ENCODE measurements around the gene CNPY4. TPM values are rescaled to one million over a fixed set of nuclear protein-coding genes. Genes with fewer than 3 reads are reported as not detected.

The CNPY4 gene
- polyA plus RNA-seq, 1 donor from 2014 or later, result 35.8 TPM

GRCh38 chr7:100152937-100153666 lies 33.7 kb downstream of the CNPY4 start:
- no peaks in the 10 kb centered on the region for H3K9me2 ChIP-seq (ENCODE audit: insufficient read depth, low read length)
- H3K4me3 ChIP-seq (ENCODE audit: low read length), result no peak overlapping the region
- H3K27ac ChIP-seq (ENCODE audit: low read length), result no peak overlapping the region

More at GRCh38 chr7:100152937-100153666, 33.7 kb downstream of the CNPY4 start:
- Histone ChIP-seq H4K20me1 (ENCODE audit: insufficient read depth) (no peaks in the 10 kb centered on the region), H3K4me2 (ENCODE audit: low read length) (no peak overlapping the region), H3F3A (ENCODE audit: insufficient read depth, low read length, poor library complexity, severe bottlenecking) (no peaks in the 10 kb centered on the region), H3K27me3 (ENCODE audit: insufficient read depth, low read depth, low read length) (no peaks in the 10 kb centered on the region), H2AFZ (ENCODE audit: low read depth, low read length) (no peak overlapping the region), H3K9me3 (ENCODE audit: low read length) (no peaks in the 10 kb centered on the region), H3K36me3 (ENCODE audit: insufficient read depth, low read length) (no peaks in the 10 kb centered on the region), H3K9ac (ENCODE audit: low read length) (no peak overlapping the region), H3K79me2 (replicated peaks; ENCODE audit: insufficient read depth, low read length) (peaks cover 14% of the 10 kb centered on the region)
- TF ChIP-seq EP300 (conservative IDR thresholded peaks at IDR 0.05; ENCODE audit: poor library complexity, severe bottlenecking) (no peak), SMC3 (conservative IDR thresholded peaks at IDR 0.05; ENCODE audit: poor library complexity) (no peak), CTCF (IDR thresholded peaks at IDR 0.05; ENCODE audit: poor library complexity, severe bottlenecking) (no peak), POLR2AphosphoS5 (IDR thresholded peaks at IDR 0.05) (no peak), RAD21 (conservative IDR thresholded peaks at IDR 0.05) (no peak), EZH2 (IDR thresholded peaks at IDR 0.05; ENCODE audit: borderline replicate concordance, insufficient read depth, low read length, poor library complexity, severe bottlenecking) (no peak), MXI1 (conservative IDR thresholded peaks at IDR 0.05; ENCODE audit: poor library complexity, severe bottlenecking) (no peak), REST (IDR thresholded peaks at IDR 0.05; ENCODE audit: borderline replicate concordance) (no peak), TAF1 (IDR thresholded peaks at IDR 0.05; ENCODE audit: low read depth) (no peak)
